Measurements from ENCODE around the gene TMEM132E. TPM values are rescaled to one million over a fixed set of nuclear protein-coding genes. Genes with fewer than 3 reads are reported as not detected.

Gene TMEM132E
- total and polyA plus RNA-seq, 10 of the 15 experiments (the other 5 are each of a cell fraction or from before 2014, with no cell fraction given), result not detected

- intact Hi-C loops (cut with micrococcal nuclease; ENCODE audit: unreplicated experiment) (no loop called here), in situ Hi-C loops (cut with MboI) (no loop called here)
- peaks cover 3 to 15% of the 10 kb centered on the region in 2 experiments for H3K27me3 ChIP-seq (replicated peaks in 1 of 2; ENCODE audit: control insufficient read depth in 2 of 2, insufficient read depth in 2 of 2, low read length in 1 of 2)
- no peak overlapping the region for H3K4me3 ChIP-seq
- H3K27ac ChIP-seq (ENCODE audit: control insufficient read depth, insufficient read depth), result no peak overlapping the region
- no peaks in the 10 kb centered on the region for H4K20me1 ChIP-seq (ENCODE audit: control insufficient read depth, insufficient read depth)
- H3K9me3 ChIP-seq (replicated peaks; ENCODE audit: control insufficient read depth, insufficient read depth, low read length), result no peaks in the 10 kb centered on the region
- no peaks in the 10 kb centered on the region for H3K79me2 ChIP-seq (ENCODE audit: control insufficient read depth, insufficient read depth, low read length)
- H3K36me3 ChIP-seq (ENCODE audit: control insufficient read depth in 2 of 2, insufficient read depth in 2 of 2, low read length in 1 of 2), result no peaks in the 10 kb centered on the region
- no peak overlapping the region for H2AFZ ChIP-seq (ENCODE audit: control insufficient read depth, low read depth, low read length)
- SMC1A ChIA-PET (ENCODE audit: uncharacterized antibody, unreplicated experiment), result no interaction called here
- BruUV-seq (replicated peaks), result no TSS peak
- FAIRE-seq, result no peak
- CTCF ChIA-PET, result no interaction called here
- ATAC-seq, result no peak; the same call in 2 of the 3 replicates
- H3K9ac ChIP-seq (ENCODE audit: control insufficient read depth, insufficient read depth, low read length), result no peak overlapping the region
- no peak overlapping the region for H3K4me2 ChIP-seq (ENCODE audit: control insufficient read depth, insufficient read depth)
- no peak for DNase-seq (ENCODE audit: low read depth, low spot score)
- RAD21 ChIA-PET (ENCODE audit: unreplicated experiment), result no interaction called here
- H3K4me1 ChIP-seq (ENCODE audit: control insufficient read depth, insufficient read depth, low read length), result no peaks in the 10 kb centered on the region
- POLR2A ChIA-PET, result no interaction called here
- WGBS (ENCODE audit: insufficient coverage, insufficient replicate concordance, low lambda C conversion rate, missing lambda C conversion rate), result 34% methylated on average over 51 of the region's 53 CpGs
- TF ChIP-seq ZNF274 (IDR thresholded peaks at IDR 0.05; ENCODE audit: insufficient read depth, insufficient read length), result no peak
- no peak for TF ChIP-seq CREB1 (IDR thresholded peaks at IDR 0.05; ENCODE audit: low read depth)
- no peak for TF ChIP-seq BCL3 (IDR thresholded peaks at IDR 0.05; ENCODE audit: borderline replicate concordance, insufficient read depth, low read depth, low read length, poor library complexity, severe bottlenecking)
- no peak for TF ChIP-seq YBX1 (IDR thresholded peaks at IDR 0.05)
- TF ChIP-seq FOXM1 (IDR thresholded peaks at IDR 0.05; ENCODE audit: low read depth, low read length), result no peak
- no peak for TF ChIP-seq ZNF687 (IDR thresholded peaks at IDR 0.05)
- no peak for TF ChIP-seq HDAC2 (IDR thresholded peaks at IDR 0.05)
- TF ChIP-seq SKIL (IDR thresholded peaks at IDR 0.05; ENCODE audit: low read depth, poor library complexity, severe bottlenecking), result no peak
- no peak for TF ChIP-seq CHD2 (IDR thresholded peaks at IDR 0.05; ENCODE audit: borderline replicate concordance, low read depth, low read length)
- no peak for TF ChIP-seq ZNF592 (IDR thresholded peaks at IDR 0.05)
- no peak for TF ChIP-seq MYB (IDR thresholded peaks at IDR 0.05; ENCODE audit: borderline replicate concordance, low read depth, low read length)
- no peak for TF ChIP-seq DPF2 (IDR thresholded peaks at IDR 0.05)
- TF ChIP-seq PAX8 (IDR thresholded peaks at IDR 0.05), result no peak
- TF ChIP-seq ZBED1 (IDR thresholded peaks at IDR 0.05; ENCODE audit: borderline replicate concordance), result no peak
Measured at GRCh38 chr17:34626121-34626681, 46.8 kb downstream of the TMEM132E start.

Data from GM12878 (cell line).